SKM-1 treated with dmso at 0.1 percent for 144 hours (cell line): Measurements from ENCODE around the gene NUCB1.
"Not testable (repeated sequence)": the region's sequence is repeated elsewhere in the genome, so short reads cannot be mapped to it uniquely, and the experiment has no call there.

Experiments
- DNase-seq: peaks from one replicate; lab custom pipeline; 2025; ENCODE audit not compliant: unreplicated experiment; lab: John Stamatoyannopoulos, UW

Gene NUCB1

GRCh38 chr19:48874303-48875135, 25.6 kb upstream of the NUCB1 start:
- DNase-seq: no peak

GRCh38 chr19:48876043-48876981, 23.8 kb upstream of the NUCB1 start:
- not testable (repeated sequence) for DNase-seq

GRCh38 chr19:48877855-48878195, 22.3 kb upstream of the NUCB1 start:
- DNase-seq: no peak

GRCh38 chr19:48878196-48879024, 21.7 kb upstream of the NUCB1 start:
- no peak for DNase-seq

- no peak for DNase-seq
Measured at GRCh38 chr19:48879025-48879637, 21.0 kb upstream of the NUCB1 start.

- DNase-seq: not testable (repeated sequence)
Measured at GRCh38 chr19:48879696-48880095, 20.4 kb upstream of the NUCB1 start.

GRCh38 chr19:48881741-48882657, 18.1 kb upstream of the NUCB1 start:
- no peak for DNase-seq

- no peak for DNase-seq
Measured at GRCh38 chr19:48883726-48884125, 16.4 kb upstream of the NUCB1 start.

- DNase-seq: no peak
Measured at GRCh38 chr19:48887861-48888612, 12.1 kb upstream of the NUCB1 start.

- DNase-seq: not testable (repeated sequence)
Measured at GRCh38 chr19:48889496-48889895, 10.6 kb upstream of the NUCB1 start.

GRCh38 chr19:48890551-48890950, 9.6 kb upstream of the NUCB1 start:
- no peak for DNase-seq

GRCh38 chr19:48895226-48895625, 4.9 kb upstream of the NUCB1 start:
- no peak for DNase-seq

GRCh38 chr19:48896191-48896720, 3.9 kb upstream of the NUCB1 start:
- no peak for DNase-seq

- DNase-seq: no peak
Measured at GRCh38 chr19:48897181-48897580, 2.9 kb upstream of the NUCB1 start.

GRCh38 chr19:48899386-48899749, 744 bp upstream of the NUCB1 start:
- not testable (repeated sequence) for DNase-seq

GRCh38 chr19:48900477-48901406, 630 bp downstream of the NUCB1 start:
- DNase-seq: no peak

- DNase-seq: not testable (repeated sequence)
Measured at GRCh38 chr19:48902291-48902690, 2.2 kb downstream of the NUCB1 start.

- DNase-seq: not testable (repeated sequence)
Measured at GRCh38 chr19:48903788-48904187, 3.7 kb downstream of the NUCB1 start.
